ENCODE results near the gene C9. TPM values are rescaled to one million over a fixed set of nuclear protein-coding genes. Genes with fewer than 3 reads are reported as not detected.
"Not testable (repeated sequence)": the region's sequence is repeated elsewhere in the genome, so short reads cannot be mapped to it uniquely, and the experiment has no call there.

The C9 gene
- total RNA-seq (ENCODE audit: insufficient read depth, low replicate concordance), result 0.24 TPM

DNA sequence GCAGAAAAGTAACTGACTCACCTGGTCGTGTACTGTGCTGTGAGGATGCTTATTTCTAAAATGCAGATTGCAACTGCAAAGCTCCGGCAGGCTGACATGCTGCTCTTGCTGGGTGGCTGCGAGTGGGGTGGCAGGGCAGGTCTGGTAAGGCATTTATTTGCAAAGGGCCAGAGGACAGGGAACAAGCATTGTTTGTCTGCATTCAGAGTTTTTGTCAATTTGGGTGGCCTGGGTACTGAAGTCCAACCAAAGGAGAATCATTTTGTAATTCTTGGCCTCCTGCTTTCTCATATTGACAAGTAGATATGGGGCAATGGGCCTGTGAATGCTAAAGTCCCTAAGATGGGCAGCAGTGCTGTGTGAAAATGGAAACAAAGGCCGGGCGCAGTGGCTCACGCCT is at the start of gene C9:
TSS of gene C9 (minus strand) at position 129 of the 400 bp plus-strand sequence. CDS start at position 98, 31 bp downstream.
- DNase-seq (ENCODE audit: low spot score), result no peak

GRCh38 chr5:39413771-39414170 is 49.5 kb upstream of the C9 start:
- DNase-seq (ENCODE audit: low spot score), result no peak

DNA sequence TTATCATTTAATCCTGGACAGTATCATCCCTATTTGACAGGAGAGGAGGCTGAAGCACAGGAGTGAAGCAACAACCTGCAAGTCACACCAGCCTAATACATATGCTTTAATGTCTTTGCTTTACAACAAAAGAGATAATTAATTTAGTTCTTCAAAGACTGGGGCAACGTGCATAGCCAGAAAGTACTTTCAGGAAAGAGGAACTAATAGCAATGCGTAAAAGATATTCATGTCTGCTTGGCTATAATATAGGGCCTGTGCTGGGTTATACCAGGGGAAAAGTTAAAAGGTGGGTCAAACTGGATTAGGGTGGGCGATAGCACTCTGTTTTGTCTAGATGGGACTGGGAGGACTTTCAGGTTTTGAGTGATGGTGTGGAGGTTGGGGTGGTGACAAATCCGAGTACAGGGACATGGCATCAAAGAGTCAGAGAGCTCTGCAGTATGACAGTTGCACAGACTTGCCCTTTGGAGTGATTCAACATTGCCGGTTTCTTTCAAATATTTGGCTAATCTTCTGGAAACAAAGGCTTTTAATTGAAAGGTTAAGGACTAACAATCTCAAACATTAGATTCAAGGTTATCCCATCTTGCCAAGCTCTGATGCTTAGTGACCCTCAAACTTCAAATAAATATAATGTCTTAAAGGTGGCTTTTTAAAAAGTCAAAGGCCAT is 48.6 kb upstream of the C9 start:
- DNase-seq (ENCODE audit: low spot score), result no peak

DNA sequence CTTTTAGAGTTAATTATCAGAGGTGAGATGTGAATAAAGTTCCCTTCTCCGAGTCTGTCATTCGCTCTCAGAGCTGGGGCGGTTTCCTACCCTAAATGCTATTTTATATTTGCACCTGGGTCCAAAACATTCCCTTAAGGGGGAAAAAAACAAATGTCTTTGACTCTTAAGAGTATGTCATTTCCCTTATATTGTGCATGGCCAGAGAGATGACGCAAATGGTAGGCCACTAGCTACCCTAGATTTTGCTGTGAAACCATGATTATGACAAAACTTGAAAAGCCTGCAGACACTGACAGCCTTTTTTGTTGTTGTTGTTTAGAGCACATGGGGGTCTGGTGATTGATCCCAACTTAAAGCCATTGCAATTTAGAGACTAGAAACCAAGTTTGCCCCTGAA is 47.7 kb upstream of the C9 start:
- DNase-seq (ENCODE audit: low spot score), result no peak

- DNase-seq (ENCODE audit: low spot score), result peak; percentile 46
Observed at GRCh38 chr5:39411061-39411460, 46.8 kb upstream of the C9 start.

- DNase-seq (ENCODE audit: low spot score), result no peak
Observed at GRCh38 chr5:39409033-39409432, 44.7 kb upstream of the C9 start.

DNA sequence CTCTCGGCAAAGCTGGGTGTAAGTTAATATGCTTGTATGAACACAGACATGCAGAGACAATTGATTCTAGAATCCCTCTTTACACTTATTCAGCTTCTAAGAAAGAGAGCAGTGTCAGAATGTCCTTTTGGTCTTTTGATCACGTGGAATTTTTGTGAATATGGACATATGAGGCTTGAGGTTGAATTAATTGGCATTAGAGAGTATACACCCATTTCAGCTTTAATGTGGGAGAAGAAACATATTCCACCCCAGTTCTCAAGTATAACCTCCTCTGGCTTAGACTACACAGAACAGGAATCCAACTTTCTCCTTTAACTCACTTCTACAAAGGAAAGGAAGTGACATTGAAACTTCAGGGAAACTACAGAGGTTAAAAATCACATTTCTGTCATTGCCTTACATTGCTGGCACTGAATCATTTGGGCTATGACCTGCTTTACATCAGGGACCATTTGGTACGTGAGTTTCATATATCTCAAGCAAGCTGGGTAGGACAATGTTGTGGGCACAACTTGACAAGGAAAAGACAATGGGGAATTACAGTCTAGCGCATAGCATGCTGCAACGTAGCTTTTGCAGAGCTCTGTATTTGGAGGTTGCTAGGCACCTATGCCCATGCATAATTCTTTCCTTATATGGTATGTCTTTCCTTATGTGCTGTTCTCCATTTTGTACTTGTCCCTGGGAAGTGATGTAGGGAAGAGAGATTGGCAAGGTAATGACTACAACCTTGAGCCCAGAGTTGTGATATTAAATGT is 41.0 kb upstream of the C9 start:
- no peak for DNase-seq (ENCODE audit: low spot score)

DNA sequence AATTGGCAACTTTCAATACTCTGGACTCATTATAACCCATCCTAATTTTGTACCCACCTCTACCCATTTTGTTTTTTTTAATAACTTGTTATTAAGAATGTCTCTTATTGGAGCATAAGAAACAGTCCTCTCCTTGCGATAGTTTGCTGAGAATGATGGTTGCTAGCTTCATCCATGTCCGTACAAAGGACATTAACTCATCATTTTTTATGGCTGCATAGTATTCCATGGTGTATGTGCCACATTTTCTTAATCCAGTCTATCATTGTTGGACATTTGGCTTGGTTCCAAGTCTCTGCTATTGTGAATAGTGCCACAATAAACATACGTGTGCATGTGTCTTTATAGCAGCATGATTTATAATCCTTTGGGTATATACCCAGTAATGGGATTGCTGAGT is 39.5 kb upstream of the C9 start:
- not testable (repeated sequence) for DNase-seq (ENCODE audit: low spot score)

GRCh38 chr5:39402140-39402539 is 37.8 kb upstream of the C9 start:
- not testable (repeated sequence) for DNase-seq (ENCODE audit: low spot score)

DNA sequence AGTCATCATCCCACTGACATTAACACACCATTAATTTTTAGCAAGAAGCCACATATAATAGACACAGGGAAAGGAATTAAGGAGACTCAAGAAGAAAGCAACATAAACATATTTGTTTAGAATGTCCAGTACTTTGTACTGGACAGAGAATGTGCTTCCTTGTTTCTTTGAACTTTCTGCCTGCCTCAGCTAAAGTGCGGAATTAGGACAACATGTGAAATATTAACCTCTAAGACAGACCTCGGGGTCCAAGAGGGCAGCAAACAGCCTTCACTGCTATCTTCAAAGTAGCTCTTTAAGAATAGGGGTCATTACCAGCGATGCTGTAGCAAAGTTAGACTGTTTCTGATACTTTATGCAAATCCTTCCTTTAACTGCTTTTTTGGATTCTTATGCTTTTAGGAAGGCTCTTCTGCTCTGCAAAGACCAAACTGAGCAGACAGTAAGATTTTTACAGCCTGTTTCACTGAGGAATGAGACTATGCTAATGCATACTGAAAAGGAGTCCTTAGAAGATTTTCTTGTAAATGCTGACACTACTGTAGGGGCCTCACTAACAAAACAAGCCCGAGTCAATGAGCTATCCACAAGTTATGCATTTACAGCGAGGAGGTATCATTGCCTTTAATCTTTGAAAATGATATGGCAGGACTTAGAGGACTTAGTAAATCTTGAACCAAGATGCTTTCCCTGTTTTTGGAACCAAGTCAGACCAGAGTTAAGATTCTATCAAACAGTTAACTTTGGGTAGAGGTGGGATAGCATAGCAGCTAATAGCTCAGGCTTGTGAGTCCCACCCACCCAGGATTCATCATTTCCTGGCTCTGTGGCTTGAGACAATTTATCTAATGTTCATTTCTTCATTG is 36.7 kb upstream of the C9 start:
- DNase-seq (ENCODE audit: low spot score), result peak; percentile 89

DNA sequence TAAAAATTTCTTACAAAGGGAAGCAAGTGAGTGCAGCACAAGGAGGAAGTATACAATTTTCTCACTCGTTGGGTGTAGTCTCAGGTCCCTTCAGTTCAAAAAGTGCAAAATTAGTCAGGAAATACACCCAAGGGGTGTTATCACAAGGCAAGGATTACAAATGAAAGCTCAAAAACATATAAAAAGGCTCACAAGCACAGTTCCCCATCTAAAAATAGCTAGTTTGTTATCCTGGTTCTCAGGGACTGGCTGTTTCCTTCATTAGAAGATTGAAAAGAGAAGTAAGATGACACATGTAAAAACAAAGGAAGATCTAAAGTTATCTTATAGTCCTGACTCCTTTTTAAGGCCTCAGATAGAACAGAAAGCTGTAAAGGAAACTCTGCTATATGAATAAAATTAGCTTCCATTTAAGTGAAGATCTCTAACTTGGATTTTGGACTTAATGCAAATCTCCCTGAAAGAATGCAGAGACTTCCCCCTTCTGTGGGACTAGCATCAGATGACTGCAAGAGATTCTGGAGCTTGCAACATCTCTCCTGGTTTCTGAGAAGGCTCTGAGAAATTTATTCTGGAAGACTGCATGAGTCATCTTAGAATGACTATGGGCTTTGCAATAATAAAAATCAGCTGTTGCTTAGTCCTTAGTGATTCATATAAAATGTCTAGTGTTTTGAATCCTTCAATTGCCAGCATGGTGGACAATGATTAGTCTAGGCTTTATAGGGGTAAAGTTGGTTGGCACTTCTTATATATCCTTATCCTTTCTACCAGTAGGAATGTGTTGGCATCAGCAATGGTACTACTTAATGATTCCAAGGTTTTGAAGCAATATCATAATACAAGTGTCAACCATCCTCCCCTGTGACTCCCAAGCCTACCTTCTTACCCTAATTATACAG is 35.1 kb upstream of the C9 start:
- DNase-seq (ENCODE audit: low spot score), result peak; percentile 98

GRCh38 chr5:39396843-39397242 is 32.5 kb upstream of the C9 start:
- DNase-seq (ENCODE audit: low spot score), result no peak

DNA sequence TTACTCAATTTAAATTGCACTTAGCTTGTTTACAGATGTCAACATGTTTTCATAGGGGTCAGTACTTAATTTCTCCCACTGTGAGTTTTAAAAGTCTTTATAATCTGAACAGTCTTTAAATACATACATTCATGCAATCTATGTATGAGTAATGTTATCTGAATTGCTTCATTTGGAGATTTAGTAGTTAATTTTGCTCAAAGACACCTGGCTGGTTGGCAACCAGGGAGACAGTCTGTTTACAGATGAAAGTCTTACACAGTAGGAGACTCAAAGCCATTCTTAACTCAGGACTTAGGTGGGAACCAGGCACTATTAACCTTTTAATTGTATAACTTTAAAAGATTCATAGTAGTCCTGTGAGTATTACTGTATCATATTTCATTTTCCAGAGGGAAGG is 31.2 kb upstream of the C9 start:
- no peak for DNase-seq (ENCODE audit: low spot score)

- no peak for DNase-seq (ENCODE audit: low spot score)
Observed at GRCh38 chr5:39394946-39395345, 30.7 kb upstream of the C9 start.

DNA sequence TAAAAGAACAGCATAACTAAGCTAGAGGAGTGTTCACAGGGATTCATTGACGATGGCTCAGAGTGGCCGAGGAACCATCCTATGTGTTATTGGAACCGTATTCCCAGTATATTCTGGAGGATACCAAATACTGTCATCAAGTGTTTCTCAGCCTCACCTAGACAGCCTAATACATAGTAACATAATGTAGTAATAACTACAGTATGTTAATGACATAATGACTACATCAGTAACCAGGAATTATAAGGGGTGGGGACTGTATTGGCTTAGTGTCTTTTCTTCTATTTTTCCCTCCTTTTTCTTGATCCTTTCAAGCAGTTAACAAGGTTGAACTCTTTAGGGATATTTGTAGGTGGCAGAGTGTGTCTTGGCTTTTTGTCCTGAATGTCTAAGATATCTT is 26.6 kb upstream of the C9 start:
- DNase-seq (ENCODE audit: low spot score), result no peak

DNA sequence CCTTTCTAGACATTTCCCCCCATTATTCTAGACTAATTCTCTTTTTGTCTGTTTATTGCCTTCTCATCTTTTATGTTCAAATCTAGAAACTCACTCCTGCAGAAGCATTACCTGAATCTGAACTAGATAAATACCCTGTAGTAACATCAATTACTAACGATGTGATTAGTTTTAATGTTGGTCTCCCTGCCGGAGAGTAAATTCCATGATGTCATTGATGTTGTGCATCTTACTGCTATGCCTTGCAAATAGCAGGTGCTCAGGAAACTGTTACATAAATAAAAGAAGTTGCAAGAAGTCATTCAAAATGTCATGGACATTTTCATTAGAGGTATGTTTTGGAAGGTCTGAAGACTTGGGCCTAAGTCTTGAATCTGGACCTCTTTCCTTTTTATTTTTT is 23.0 kb upstream of the C9 start:
- DNase-seq (ENCODE audit: low spot score), result no peak

DNA sequence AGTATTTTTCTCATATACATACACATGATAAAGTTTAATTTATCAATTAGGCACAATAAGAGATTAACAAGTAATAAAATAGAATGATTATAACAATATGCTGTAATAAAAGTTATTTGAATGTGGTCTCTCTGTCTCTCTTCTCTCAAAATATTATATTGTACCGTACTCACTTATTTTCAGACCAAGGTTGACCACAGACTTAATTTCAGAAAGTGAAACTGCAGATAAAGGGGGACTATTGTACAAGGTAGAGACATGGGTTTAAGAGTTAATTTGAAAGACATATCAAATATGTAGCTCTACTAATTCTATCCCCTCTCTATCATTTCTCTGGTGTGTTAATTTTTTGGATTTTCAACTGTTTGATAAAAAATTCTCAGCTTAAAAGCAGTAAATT is 20.0 kb upstream of the C9 start:
- DNase-seq (ENCODE audit: low spot score), result no peak

DNA sequence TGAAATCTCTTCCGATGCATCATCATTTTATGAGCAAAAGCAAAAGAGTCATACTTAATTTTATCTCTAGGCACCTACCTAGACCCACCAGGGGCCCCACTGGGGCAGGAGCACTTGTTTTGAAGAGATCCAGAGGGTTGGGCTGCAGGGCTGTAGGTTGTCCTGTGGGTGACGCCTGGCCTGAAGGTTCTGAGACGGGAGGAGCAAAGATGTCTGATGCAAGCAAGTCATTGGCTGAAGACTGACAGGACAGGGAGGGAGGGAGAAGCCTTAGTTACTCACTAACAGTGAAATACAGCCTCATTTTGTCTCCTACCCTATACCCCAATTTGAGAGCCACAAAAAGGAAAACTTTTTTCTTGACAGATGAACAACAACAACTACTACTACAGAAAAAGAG is 17.1 kb upstream of the C9 start:
- no peak for DNase-seq (ENCODE audit: low spot score)

DNA sequence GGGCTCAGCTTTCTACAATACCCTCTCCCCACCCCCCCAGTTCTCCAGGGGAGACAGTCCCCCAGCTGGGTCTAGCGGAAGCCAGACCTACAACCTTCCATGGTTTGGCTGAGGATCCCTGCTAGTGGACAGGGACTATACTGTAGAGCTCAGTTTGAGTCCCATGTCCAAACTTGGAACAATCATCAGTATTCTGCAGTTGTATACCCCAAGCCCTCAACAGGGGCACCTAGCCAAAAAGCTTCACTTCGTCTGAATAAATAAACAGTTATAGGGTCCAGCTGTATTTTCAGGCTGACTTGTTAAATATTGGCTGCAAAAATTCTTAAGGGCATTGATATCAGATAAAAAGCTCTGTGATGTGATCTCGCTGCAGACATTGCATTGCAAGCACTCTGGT is 15.4 kb upstream of the C9 start:
- DNase-seq (ENCODE audit: low spot score), result no peak

DNA sequence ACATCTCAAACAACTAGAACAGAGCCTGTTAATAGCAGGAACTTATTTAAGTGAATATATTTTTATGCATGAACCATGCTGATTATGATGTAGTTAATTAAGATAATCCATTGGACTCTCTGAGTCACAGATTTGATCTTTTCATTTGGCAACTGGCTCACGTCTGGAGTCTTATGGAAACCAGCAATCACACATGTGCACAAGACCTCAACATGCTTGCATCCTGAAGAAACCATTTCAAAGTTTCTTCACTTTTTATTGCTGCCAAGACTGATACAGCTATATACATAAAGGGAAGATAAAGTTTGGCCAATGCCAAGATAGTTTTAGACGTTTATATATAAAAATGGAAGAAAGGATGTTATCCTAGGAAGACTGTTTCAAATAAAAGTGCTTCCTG is 13.3 kb upstream of the C9 start:
- no peak for DNase-seq (ENCODE audit: low spot score)

DNA sequence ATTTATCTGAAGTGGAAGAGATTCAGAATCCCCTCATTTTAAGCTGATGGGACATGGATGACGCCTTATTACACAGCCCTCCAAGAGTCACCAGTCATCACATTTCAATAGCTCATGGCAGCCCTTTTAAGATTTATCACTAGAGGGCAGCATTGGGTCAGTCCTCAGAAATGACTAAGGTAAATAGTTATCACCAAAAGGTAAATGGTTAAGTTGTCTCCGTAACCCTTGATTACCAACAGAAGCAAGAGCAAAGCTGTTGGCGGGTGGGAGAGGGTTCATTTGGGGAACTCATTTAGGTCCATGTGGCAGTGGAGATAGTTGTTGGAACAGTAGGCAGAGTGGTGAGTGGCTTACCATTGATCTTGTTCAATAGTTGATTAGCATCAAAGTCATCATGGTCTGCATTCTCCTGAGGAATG is 12.0 kb upstream of the C9 start:
- peak; percentile 60 for DNase-seq (ENCODE audit: low spot score)
